Left lung (tissue), 10 donors: ENCODE measurements around the gene REEP6. TPM values are rescaled to one million over a fixed set of nuclear protein-coding genes. Genes with fewer than 3 reads are reported as not detected.
"Not testable (repeated sequence)": the region's sequence is repeated elsewhere in the genome, so short reads cannot be mapped to it uniquely, and the experiment has no call there.

Experiments used
- ATAC-seq: fragments of 200-7000 bp; cut with Tn5 transposase; one replicate; pipeline ENCODE4 v1.9.1; 2020; ENCODE audit warnings: moderate library complexity
- DNase-seq, 4 donors: peaks; one replicate each; pipeline ENCODE4 v3.0.0-alpha.2; 2013 to 2020
- H3K27ac ChIP-seq, 2 donors: fragments of 200-600 bp; sonication (generic) in 1 of 2; one replicate each; pipeline versions ENCODE4 v1.5.0 to v1.8.0; 2020 to 2021
- H3K27me3 ChIP-seq, 2 donors: fragments of 200-600 bp; sonication (generic) in 1 of 2; one replicate each; pipeline versions ENCODE4 v1.5.0 to v1.8.0; 2020 to 2021
- H3K36me3 ChIP-seq, 2 donors: fragments of 200-600 bp; sonication (generic) in 1 of 2; one replicate each; pipeline versions ENCODE4 v1.5.0 to v1.8.0; 2020 to 2021
- H3K4me1 ChIP-seq, 2 donors: fragments of 200-600 bp; one replicate each; pipeline ENCODE4 v1.8.0; 2021
- H3K4me3 ChIP-seq, 2 donors: fragments of 200-600 bp; sonication (generic) in 1 of 2; one replicate each; pipeline versions ENCODE4 v1.5.0 to v1.8.0; 2020 to 2021; ENCODE audit warnings: mild to moderate bottlenecking in 1 of 2
- H3K9me3 ChIP-seq, 2 donors: fragments of 200-600 bp; sonication (generic) in 1 of 2; one replicate each; pipeline versions ENCODE4 v1.5.0 to v1.8.0; 2020 to 2021
- intact Hi-C, 2 donors: fragments of 100-400 bp; cut with DNase I; formaldehyde crosslinking; loops; one replicate each; pipeline versions ENCODE4 v1.11.2 to v1.14.2; 2022
- polyA plus RNA-seq, 6 donors: library from polyadenylated mRNA; unstranded; fragments of 120-200 nt; gene quantifications; one replicate each; pipeline ENCODE4 v1.2.1, GENCODE V29; 2013; ENCODE audit not compliant: insufficient read length in 6 of 6
- total RNA-seq, 2 donors: library from RNA; stranded (reverse); fragmentation: NEBNext Ultra II Directional; extraction: Animal tissue kit (Norgen Biotek cat#: 25700); gene quantifications; one replicate each; pipeline ENCODE4 v1.2.1, GENCODE V29; 2021
- TF ChIP-seq, protein P1 (sequence below), 2 donors: fragments of 200-600 bp; sonication (generic) in 1 of 2; IDR thresholded peaks; one replicate each; pipeline versions ENCODE4 v1.5.0 to v1.8.0; 2021; ENCODE audit warnings: antibody characterized with exemption in 2 of 2
- donor health status: DM: no; HTN: yes; CAD: no.
- donor health status: DM: no; HTN: no; CAD: no.

Gene REEP6
- total and polyA plus RNA-seq, 8 donors = 1.6 to 5.9 (median 3.7) TPM

DNA sequence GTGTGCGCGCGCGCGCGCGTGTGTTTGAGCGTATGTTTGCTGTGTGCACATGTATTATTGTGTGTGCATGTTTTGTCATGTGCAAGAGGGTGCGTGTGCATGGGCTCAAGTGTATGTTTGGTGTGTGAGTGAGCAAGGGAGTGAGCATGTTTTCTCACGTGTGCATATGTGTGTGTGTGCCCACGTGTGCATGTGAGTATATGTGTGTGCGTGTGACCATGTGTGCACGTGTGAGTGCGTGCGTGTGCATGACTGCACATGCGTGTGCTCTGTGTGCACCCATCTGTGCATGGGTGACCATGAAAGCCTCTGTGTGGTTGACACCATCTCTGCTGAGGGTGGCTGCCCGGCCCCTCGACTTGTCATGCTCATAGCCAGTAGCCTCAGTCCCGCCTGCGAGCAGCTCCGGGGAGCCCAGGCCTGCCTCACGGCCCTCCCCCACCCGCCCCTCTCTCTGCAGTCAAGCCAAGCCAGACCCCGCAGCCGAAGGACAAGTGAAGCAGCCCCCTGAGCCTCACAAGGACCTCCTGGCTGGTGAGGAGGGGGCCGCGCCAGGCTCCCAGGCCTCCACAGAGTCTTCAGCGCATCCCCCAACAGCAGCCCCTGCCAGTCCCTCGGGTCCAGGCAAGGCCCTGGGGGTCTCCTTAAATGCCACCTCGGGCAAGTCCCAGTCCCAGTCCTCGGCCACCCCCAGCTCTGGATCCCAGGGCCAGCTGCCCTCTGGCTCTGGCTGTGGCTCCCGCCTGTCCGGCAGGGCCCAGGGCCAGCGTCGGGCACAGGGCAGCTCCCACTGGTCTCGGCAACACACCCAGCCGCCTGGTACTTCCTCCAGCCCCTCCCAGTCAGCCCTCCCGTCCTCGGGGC lies 6.0 kb downstream of the REEP6 start:
- intact Hi-C loops = no loop called here
- Histone ChIP-seq H3K27ac (no peak overlapping the region), H3K4me3 (no peak overlapping the region), H3K27me3 (peaks cover 0 to 64% of the 10 kb centered on the region in 2 donors), H3K9me3 (no peaks in the 10 kb centered on the region), H3K36me3 (no peaks in the 10 kb centered on the region), H3K4me1 (no peaks in the 10 kb centered on the region)
- ATAC-seq = no peak
- TF ChIP-seq, protein P1, sequence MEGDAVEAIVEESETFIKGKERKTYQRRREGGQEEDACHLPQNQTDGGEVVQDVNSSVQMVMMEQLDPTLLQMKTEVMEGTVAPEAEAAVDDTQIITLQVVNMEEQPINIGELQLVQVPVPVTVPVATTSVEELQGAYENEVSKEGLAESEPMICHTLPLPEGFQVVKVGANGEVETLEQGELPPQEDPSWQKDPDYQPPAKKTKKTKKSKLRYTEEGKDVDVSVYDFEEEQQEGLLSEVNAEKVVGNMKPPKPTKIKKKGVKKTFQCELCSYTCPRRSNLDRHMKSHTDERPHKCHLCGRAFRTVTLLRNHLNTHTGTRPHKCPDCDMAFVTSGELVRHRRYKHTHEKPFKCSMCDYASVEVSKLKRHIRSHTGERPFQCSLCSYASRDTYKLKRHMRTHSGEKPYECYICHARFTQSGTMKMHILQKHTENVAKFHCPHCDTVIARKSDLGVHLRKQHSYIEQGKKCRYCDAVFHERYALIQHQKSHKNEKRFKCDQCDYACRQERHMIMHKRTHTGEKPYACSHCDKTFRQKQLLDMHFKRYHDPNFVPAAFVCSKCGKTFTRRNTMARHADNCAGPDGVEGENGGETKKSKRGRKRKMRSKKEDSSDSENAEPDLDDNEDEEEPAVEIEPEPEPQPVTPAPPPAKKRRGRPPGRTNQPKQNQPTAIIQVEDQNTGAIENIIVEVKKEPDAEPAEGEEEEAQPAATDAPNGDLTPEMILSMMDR (IDR thresholded peaks at IDR 0.05) = no peak
- DNase-seq = no peak

DNA sequence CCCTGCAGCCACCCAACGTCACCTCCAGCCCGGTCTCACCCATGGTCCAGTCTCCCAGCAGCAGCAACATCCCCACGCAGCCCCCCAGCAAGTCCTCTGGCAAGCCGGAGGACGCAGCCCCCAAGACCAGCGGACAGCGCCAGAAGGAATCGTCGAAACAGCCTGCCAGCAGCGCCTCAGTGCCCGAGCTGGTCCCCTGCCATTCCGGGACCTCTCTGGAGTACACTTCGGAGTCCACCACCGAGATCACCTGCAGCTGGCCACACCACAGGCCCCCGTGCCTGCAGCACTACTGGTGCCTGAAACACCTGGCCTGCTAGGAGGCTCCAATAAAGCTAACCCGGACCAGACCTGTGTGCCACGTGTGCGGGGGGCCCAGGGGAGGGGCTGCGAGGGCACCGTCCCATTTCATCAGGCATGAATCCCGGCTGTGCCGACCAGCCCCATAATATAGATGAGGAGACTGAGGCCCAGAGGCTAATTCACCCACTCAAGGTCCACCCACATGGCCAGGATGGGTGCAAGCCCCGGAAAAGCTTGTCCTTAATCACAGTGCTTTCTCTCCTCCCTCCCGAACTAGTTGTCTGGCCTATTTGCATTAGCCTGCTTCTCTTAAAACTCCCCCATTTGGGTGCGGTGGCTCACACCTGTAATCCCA lies 6.7 kb downstream of the REEP6 start:
- H3K27me3 ChIP-seq = peaks cover 4 to 64% of the 10 kb centered on the region in 2 donors
- intact Hi-C loops = no loop called here
- TF ChIP-seq, protein P1 (IDR thresholded peaks at IDR 0.05) = no peak
- H3K36me3 ChIP-seq = no peaks in the 10 kb centered on the region
- no peaks in the 10 kb centered on the region for H3K4me1 ChIP-seq
- no peaks in the 10 kb centered on the region for H3K9me3 ChIP-seq
- no peak overlapping the region for H3K4me3 ChIP-seq
- no peak for ATAC-seq
- DNase-seq = no peak
- no peak overlapping the region for H3K27ac ChIP-seq

DNA sequence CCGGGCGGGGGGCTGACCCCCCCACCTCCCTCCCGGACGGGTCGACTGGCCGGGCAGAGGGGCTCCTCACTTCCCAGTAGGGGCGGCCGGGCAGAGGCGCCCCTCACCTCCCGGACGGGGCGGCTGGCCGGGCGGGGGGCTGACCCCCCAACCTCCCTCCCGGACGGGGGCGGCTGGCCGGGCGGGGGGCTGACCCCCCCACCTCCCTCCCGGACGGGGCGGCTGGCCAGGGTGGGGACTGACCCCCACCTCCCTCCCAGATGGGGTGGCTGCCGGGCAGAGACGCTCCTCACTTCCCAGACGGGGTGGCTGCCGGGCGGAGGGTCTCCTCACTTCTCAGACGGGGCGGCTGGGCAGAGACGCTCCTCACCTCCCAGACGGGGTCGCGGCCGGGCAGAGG lies 8.2 kb downstream of the REEP6 start:
- H3K27me3 ChIP-seq = peaks cover 18 to 72% of the 10 kb centered on the region in 2 donors
- H3K9me3 ChIP-seq, DNase-seq, ATAC-seq, H3K36me3 ChIP-seq, H3K4me3 ChIP-seq, H3K4me1 ChIP-seq, H3K27ac ChIP-seq, intact Hi-C loops: not testable (repeated sequence)

DNA sequence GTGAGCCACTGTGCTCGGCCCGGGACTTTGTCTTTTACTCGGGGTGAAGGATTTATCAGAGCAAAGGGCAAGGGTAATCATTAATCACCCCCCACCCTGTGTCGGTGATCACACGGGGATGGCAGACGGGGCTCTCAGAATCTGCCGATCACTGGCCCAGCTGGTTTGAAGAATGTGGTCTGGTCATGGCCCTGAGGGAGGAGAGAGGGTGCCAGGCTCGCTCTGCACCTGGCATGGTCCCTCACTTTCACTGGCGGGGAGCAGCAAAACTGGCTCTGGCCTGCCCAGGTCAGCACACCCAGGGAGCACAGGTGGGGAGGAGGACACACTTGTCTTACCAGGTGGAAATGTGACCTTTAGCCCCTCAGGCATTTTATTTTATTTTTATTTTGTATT lies 10.2 kb downstream of the REEP6 start:
- Histone ChIP-seq H3K27me3 (peaks cover 20 to 73% of the 10 kb centered on the region in 2 donors), H3K9me3 (no peaks in the 10 kb centered on the region), H3K4me1 (peaks cover 0 to 3% of the 10 kb centered on the region in 2 donors), H3K36me3 (no peaks in the 10 kb centered on the region), H3K4me3 (no peak overlapping the region), H3K27ac (no peak overlapping the region)
- DNase-seq (no peak), ATAC-seq (no peak)
- intact Hi-C loops = no loop called here
- TF ChIP-seq, protein P1 (IDR thresholded peaks at IDR 0.05) = no peak

DNA sequence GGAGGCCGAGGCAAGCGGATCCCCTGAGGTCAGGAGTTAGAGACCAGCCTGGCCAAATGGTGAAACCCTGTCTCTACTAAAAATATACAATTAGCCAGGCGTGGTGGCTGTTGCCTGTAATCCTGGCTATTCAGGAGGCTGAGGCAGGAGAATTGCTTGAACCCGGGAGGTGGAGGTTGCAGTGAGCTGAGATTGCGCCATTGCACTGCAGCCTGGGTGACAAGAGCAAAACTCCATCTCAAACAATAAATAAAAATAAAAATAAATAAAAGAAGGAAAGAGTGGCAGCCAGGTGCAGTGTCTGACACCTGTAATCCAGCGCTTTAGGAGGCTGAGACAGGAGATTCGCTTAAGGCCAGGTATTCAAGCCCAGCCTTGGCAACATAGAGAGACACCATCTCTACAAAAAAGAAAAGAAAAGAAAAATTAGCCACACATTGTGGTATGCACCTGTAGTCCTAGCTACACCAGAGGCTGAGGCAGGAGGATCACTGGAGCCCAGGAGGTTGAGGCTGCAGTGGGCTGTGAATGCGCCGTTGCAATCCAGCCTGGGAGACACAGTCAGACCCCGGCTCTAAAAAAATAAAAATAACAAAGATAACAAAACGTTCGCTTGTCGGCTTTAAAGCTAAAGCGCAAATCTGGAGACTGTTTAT lies 11.6 kb downstream of the REEP6 start:
- ATAC-seq (no peak), DNase-seq (no peak)
- Histone ChIP-seq H3K9me3 (no peaks in the 10 kb centered on the region), H3K36me3 (no peaks in the 10 kb centered on the region), H3K4me3 (no peak overlapping the region), H3K27ac (no peak overlapping the region), H3K27me3 (peaks cover 20 to 61% of the 10 kb centered on the region in 2 donors), H3K4me1 (peaks cover 0 to 5% of the 10 kb centered on the region in 2 donors)
- intact Hi-C loops = no loop called here
- TF ChIP-seq, protein P1 (IDR thresholded peaks at IDR 0.05) = no peak
